ENCODE results near the gene CREG2. TPM values are rescaled to one million over a fixed set of nuclear protein-coding genes. Genes with fewer than 3 reads are reported as not detected.
A peak's percentile ranks its signal among the peaks of the same experiment; 100 is the strongest.

Gene CREG2
- polyA plus RNA-seq, 1 of the 3 experiments (the other 2 are of a cell fraction): 1.4 TPM

DNA sequence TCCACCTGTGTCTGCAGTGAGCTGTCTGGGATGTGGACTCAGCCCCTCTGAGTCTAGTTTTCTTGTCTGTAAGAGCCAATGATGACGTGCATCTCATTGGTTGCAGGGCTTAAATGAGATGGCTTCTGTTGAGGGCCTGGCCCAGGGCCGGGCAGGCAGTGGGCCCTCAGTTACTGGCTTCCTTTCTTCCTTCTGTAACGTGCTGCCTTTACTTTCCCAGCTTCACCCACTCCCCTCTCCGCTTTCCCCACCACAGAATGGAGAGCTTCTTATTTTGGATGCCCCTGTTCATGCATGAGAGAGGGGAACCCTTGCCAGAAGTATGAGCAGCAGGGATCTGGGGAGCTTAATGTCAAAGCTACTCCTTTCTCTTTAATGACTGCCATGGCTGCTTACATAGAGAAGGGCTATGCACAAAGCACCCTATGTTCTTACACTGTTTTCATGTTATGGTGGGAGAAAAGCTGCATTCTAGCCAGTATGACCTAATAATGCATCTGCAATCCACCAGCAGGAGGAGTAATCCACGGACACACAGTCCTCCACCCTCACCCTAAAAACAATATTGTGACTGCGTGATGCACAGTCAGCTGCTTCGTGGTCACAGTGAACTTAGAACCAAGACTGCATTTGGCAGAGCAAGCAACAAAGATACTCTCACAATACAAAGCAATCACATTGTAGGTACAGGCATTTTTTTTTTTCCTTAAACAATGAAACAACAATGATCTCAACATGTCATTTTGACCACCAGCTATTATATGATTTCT is 37.2 kb downstream of the CREG2 start:
- Histone ChIP-seq H3K4me1 (ENCODE audit: control insufficient read depth in 1 of 2, insufficient read depth in 2 of 2, low read depth in 1 of 2, low read length in 1 of 2) (no peaks in the 10 kb centered on the region), H3K4me2 (no peak overlapping the region), H3K9ac (no peak overlapping the region), H3K9me2 (no peaks in the 10 kb centered on the region), H4K20me1 (ENCODE audit: insufficient read depth) (no peaks in the 10 kb centered on the region), H2AFZ (ENCODE audit: low read depth) (no peak overlapping the region), H3K27ac (ENCODE audit: low read depth in 2 of 2, low read length in 1 of 2) (no peak overlapping the region), H3K27me3 (ENCODE audit: insufficient read depth) (no peaks in the 10 kb centered on the region), H3K79me2 (ENCODE audit: insufficient read depth) (no peaks in the 10 kb centered on the region), H3F3A (replicated peaks; ENCODE audit: insufficient read depth) (no peaks in the 10 kb centered on the region), H3K36me3 (replicated peaks in 1 of 2; ENCODE audit: control insufficient read depth in 1 of 2, insufficient read depth in 2 of 2, low read length in 1 of 2) (no peaks in the 10 kb centered on the region), H3K4me3 (ENCODE audit: low read depth in 2 of 2, low read length in 1 of 2) (no peak overlapping the region), H3K9me3 (no peaks in the 10 kb centered on the region)
- ChIA-PET POLR2A (no interaction called here), CTCF (interaction anchor here (1.0 to 2.2 kb wide), 6 partner anchors 8 to 890 kb away, joined by 3 to 13 read pairs (median 4); partner anchors contain the start of gene CREG2)
- 81% methylated on average over 7 of the region's 7 CpGs for whole genome bisulfite sequencing (ENCODE audit: low lambda C conversion rate)
- DNase-seq: no peak
- TF ChIP-seq, protein P1, sequence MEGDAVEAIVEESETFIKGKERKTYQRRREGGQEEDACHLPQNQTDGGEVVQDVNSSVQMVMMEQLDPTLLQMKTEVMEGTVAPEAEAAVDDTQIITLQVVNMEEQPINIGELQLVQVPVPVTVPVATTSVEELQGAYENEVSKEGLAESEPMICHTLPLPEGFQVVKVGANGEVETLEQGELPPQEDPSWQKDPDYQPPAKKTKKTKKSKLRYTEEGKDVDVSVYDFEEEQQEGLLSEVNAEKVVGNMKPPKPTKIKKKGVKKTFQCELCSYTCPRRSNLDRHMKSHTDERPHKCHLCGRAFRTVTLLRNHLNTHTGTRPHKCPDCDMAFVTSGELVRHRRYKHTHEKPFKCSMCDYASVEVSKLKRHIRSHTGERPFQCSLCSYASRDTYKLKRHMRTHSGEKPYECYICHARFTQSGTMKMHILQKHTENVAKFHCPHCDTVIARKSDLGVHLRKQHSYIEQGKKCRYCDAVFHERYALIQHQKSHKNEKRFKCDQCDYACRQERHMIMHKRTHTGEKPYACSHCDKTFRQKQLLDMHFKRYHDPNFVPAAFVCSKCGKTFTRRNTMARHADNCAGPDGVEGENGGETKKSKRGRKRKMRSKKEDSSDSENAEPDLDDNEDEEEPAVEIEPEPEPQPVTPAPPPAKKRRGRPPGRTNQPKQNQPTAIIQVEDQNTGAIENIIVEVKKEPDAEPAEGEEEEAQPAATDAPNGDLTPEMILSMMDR (IDR thresholded peaks at IDR 0.05): peak; percentile 50
- peak; percentile 10; the same call in 1 of the 2 replicates for TF ChIP-seq SMC3 (IDR thresholded peaks at IDR 0.05; ENCODE audit: low read depth, low read length)
- TF ChIP-seq, protein P2, sequence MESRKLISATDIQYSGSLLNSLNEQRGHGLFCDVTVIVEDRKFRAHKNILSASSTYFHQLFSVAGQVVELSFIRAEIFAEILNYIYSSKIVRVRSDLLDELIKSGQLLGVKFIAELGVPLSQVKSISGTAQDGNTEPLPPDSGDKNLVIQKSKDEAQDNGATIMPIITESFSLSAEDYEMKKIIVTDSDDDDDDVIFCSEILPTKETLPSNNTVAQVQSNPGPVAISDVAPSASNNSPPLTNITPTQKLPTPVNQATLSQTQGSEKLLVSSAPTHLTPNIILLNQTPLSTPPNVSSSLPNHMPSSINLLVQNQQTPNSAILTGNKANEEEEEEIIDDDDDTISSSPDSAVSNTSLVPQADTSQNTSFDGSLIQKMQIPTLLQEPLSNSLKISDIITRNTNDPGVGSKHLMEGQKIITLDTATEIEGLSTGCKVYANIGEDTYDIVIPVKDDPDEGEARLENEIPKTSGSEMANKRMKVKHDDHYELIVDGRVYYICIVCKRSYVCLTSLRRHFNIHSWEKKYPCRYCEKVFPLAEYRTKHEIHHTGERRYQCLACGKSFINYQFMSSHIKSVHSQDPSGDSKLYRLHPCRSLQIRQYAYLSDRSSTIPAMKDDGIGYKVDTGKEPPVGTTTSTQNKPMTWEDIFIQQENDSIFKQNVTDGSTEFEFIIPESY (IDR thresholded peaks at IDR 0.05; ENCODE audit: borderline replicate concordance, low read depth): no peak

DNA sequence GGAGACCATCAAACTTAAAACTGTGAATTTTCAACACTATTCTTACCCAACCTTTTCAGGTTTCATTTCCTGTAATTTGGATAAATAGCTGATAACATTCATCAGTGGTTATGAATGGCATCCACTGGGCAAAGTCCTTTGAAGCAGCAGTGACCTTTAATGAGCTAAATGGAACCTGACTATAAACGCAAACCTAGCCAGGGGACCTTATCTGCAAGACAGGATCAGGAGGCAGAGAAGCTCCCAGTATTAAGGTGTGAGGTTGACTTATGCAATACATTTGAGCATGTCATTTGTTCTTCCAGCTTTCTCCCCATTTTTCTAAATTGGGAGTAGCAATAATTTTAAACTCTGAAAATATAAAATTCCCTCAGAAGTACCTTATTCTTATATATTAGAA is 38.4 kb downstream of the CREG2 start:
- Histone ChIP-seq H3K36me3 (replicated peaks in 1 of 2; ENCODE audit: control insufficient read depth in 1 of 2, insufficient read depth in 2 of 2, low read length in 1 of 2) (no peaks in the 10 kb centered on the region), H3K4me2 (no peak overlapping the region), H4K20me1 (ENCODE audit: insufficient read depth) (no peaks in the 10 kb centered on the region), H2AFZ (ENCODE audit: low read depth) (no peak overlapping the region), H3K9me3 (no peaks in the 10 kb centered on the region), H3K9me2 (no peaks in the 10 kb centered on the region), H3K79me2 (ENCODE audit: insufficient read depth) (no peaks in the 10 kb centered on the region), H3F3A (replicated peaks; ENCODE audit: insufficient read depth) (no peaks in the 10 kb centered on the region), H3K9ac (no peak overlapping the region), H3K27ac (ENCODE audit: low read depth in 2 of 2, low read length in 1 of 2) (no peak overlapping the region), H3K4me3 (ENCODE audit: low read depth in 2 of 2, low read length in 1 of 2) (no peak overlapping the region), H3K4me1 (ENCODE audit: control insufficient read depth in 1 of 2, insufficient read depth in 2 of 2, low read depth in 1 of 2, low read length in 1 of 2) (no peaks in the 10 kb centered on the region), H3K27me3 (ENCODE audit: insufficient read depth) (no peaks in the 10 kb centered on the region)
- ChIA-PET POLR2A (no interaction called here), CTCF (interaction anchor here (1.4 to 1.6 kb wide), 2 partner anchors 9 to 23 kb away, joined by 3 to 4 read pairs; no protein-coding TSS in a partner anchor)
- 95% methylated on average over 1 of the region's 1 CpG for WGBS (ENCODE audit: low lambda C conversion rate)
- TF ChIP-seq SIN3A (IDR thresholded peaks at IDR 0.05; ENCODE audit: borderline replicate concordance, low read depth, low read length) (no peak), NRF1 (IDR thresholded peaks at IDR 0.05; ENCODE audit: low read depth, low read length) (no peak)
- DNase-seq: no peak

DNA sequence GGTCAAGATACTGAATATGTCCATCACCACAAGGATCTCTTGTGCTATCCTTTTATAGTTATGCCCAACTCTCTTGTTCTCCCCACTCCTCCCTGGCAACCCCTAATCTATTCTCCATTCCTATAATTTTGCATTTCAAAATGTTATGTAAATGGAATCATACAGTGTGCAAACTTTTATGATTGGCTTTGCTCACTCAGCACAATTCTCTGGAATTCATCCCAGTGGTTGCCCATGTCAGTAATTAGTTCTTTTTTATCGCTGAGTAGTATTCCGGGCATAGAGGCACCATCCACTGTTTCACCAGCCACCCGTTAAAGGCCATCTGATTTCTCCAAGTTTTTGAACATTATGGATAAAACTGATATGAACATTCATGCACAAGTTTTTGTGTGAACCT is 40.4 kb downstream of the CREG2 start:
- H3F3A ChIP-seq (replicated peaks; ENCODE audit: insufficient read depth): no peaks in the 10 kb centered on the region
- no peaks in the 10 kb centered on the region for H3K79me2 ChIP-seq (ENCODE audit: insufficient read depth)
- no peak overlapping the region for H2AFZ ChIP-seq (ENCODE audit: low read depth)
- no peak overlapping the region for H3K4me2 ChIP-seq
- no peak overlapping the region for H3K27ac ChIP-seq (ENCODE audit: low read depth in 2 of 2, low read length in 1 of 2)
- H3K4me1 ChIP-seq (ENCODE audit: control insufficient read depth in 1 of 2, insufficient read depth in 2 of 2, low read depth in 1 of 2, low read length in 1 of 2): no peaks in the 10 kb centered on the region
- POLR2A ChIA-PET: no interaction called here
- H3K9ac ChIP-seq: no peak overlapping the region
- CTCF ChIA-PET: no interaction called here
- no peaks in the 10 kb centered on the region for H3K36me3 ChIP-seq (replicated peaks in 1 of 2; ENCODE audit: control insufficient read depth in 1 of 2, insufficient read depth in 2 of 2, low read length in 1 of 2)
- no peaks in the 10 kb centered on the region for H4K20me1 ChIP-seq (ENCODE audit: insufficient read depth)
- no peaks in the 10 kb centered on the region for H3K27me3 ChIP-seq (ENCODE audit: insufficient read depth)
- H3K9me3 ChIP-seq: no peaks in the 10 kb centered on the region
- H3K4me3 ChIP-seq (ENCODE audit: low read depth in 2 of 2, low read length in 1 of 2): no peak overlapping the region
- WGBS (ENCODE audit: low lambda C conversion rate): 97% methylated on average over 3 of the region's 3 CpGs
- DNase-seq: no peak
- H3K9me2 ChIP-seq: no peaks in the 10 kb centered on the region
- TF ChIP-seq CHD2 (IDR thresholded peaks at IDR 0.05; ENCODE audit: low read length, partially characterized antibody) (no peak), POLR2AphosphoS5 (IDR thresholded peaks at IDR 0.05; ENCODE audit: low read depth, low read length) (no peak), ELF1 (IDR thresholded peaks at IDR 0.05) (no peak), TEAD4 (IDR thresholded peaks at IDR 0.05; ENCODE audit: borderline replicate concordance, insufficient read depth) (no peak), FOXJ3 (CRISPR knock-in tag; IDR thresholded peaks at IDR 0.05) (no peak), GATA2 (CRISPR knock-in tag; IDR thresholded peaks at IDR 0.05) (no peak), RAD21 (IDR thresholded peaks at IDR 0.05; ENCODE audit: low read length) (no peak), FOSL2 (IDR thresholded peaks at IDR 0.05; ENCODE audit: borderline replicate concordance, low read depth) (no peak), NFIC (IDR thresholded peaks at IDR 0.05; ENCODE audit: borderline replicate concordance) (no peak), NRF1 (IDR thresholded peaks at IDR 0.05; ENCODE audit: low read depth, low read length) (no peak), MEF2A (IDR thresholded peaks at IDR 0.05; ENCODE audit: borderline replicate concordance, low read depth) (no peak), RCOR1 (IDR thresholded peaks at IDR 0.05; ENCODE audit: low read length) (no peak)
- TF ChIP-seq, protein P2 (IDR thresholded peaks at IDR 0.05; ENCODE audit: borderline replicate concordance, low read depth): no peak
